ENCODE data around the gene NID1. TPM values are rescaled to one million over a fixed set of nuclear protein-coding genes. Genes with fewer than 3 reads are reported as not detected.

The NID1 gene
- total and polyA plus RNA-seq, 11 donors = 19.4 to 157 (median 61.7) TPM

GRCh38 chr1:236027104-236027503, 37.8 kb downstream of the NID1 start:
- Histone ChIP-seq H3K27me3 (no peaks in the 10 kb centered on the region), H3K9me3 (no peaks in the 10 kb centered on the region), H3K4me1 (peaks cover 0 to 13% (median under 1%) of the 10 kb centered on the region in 12 donors), H3K36me3 (peaks cover 0 to 100% (median 98%) of the 10 kb centered on the region in 9 donors), H3K4me3 (no peak overlapping the region), H3K27ac (peak overlapping the region in 5 of 12 donors; percentile 2 to 43 (median 30))
- DNase-seq (no peak), ATAC-seq (no peak)
- intact Hi-C loops (cut with DNase I) = no loop called here
- TF ChIP-seq CTCF (IDR thresholded peaks at IDR 0.05) (no peak), POLR2A (IDR thresholded peaks at IDR 0.05) (no peak)
- 70 to 90% (median 84%) methylated on average over 4 of the region's 4 CpGs for WGBS, 4 donors

GRCh38 chr1:236025836-236026235, 39.1 kb downstream of the NID1 start:
- H3K27ac ChIP-seq = peak overlapping the region in 4 of 12 donors; percentile 15 to 68 (median 50)
- ATAC-seq (no peak), DNase-seq (no peak)
- H3K4me1 ChIP-seq = peaks cover 0 to 21% (median 12%) of the 10 kb centered on the region in 12 donors
- H3K9me3 ChIP-seq = no peaks in the 10 kb centered on the region
- H3K4me3 ChIP-seq = no peak overlapping the region
- WGBS, 4 donors = 93 to 96% (median 95%) methylated on average over 14 of the region's 14 CpGs
- intact Hi-C loops (cut with DNase I) = no loop called here
- TF ChIP-seq POLR2A (IDR thresholded peaks at IDR 0.05) (no peak), CTCF (IDR thresholded peaks at IDR 0.05) (no peak)
- H3K36me3 ChIP-seq = peaks cover 0 to 100% (median 94%) of the 10 kb centered on the region in 9 donors
- no peaks in the 10 kb centered on the region for H3K27me3 ChIP-seq

GRCh38 chr1:236024641-236025040, 40.2 kb downstream of the NID1 start:
- peak; percentile 23 to 76 (median 53) for ATAC-seq
- H3K36me3 ChIP-seq = peaks cover 0 to 95% (median 85%) of the 10 kb centered on the region in 9 donors
- 70 to 88% (median 84%) methylated on average over 7 of the region's 7 CpGs for WGBS, 4 donors

More at GRCh38 chr1:236024641-236025040, 40.2 kb downstream of the NID1 start:
- DNase-seq = peak in 3 of 5 donors; percentile 55 to 74 (median 60)
- Histone ChIP-seq H3K9me3 (no peaks in the 10 kb centered on the region), H3K4me3 (no peak overlapping the region), H3K27me3 (no peaks in the 10 kb centered on the region), H3K27ac (peak overlapping the region in 8 of 12 donors; percentile 14 to 70 (median 54)), H3K4me1 (peaks cover 0 to 26% (median 20%) of the 10 kb centered on the region in 12 donors)
- TF ChIP-seq POLR2A (IDR thresholded peaks at IDR 0.05) = no peak
- no peak for TF ChIP-seq CTCF (IDR thresholded peaks at IDR 0.05)
- intact Hi-C loops (cut with DNase I) = loop anchor here in 1 of 10 donors (5.0 kb wide), 1 partner anchor 33 kb away; no protein-coding TSS in a partner anchor

Measured in heart left ventricle (tissue), 16 donors.